GM12878 (cell line): Measurements from ENCODE around the gene HNRNPM. TPM values are rescaled to one million over a fixed set of nuclear protein-coding genes. Genes with fewer than 3 reads are reported as not detected.

Experiments used
- ATAC-seq: fragments of 200-7000 bp; cut with Tn5 transposase; 3 replicates; pipeline ENCODE4 v1.9.1; 2020; ENCODE audit warnings: mild to moderate bottlenecking, moderate library complexity
- BruUV-seq: library from RNA; stranded (reverse); fragments of 400-500 nt; replicated peaks from 2 replicates; lab custom pipeline; 2021; lab: Mats Ljungman, UMichigan
- CTCF ChIA-PET: fragments of 300-600 bp; sonication (Branson Sonifier 250); formaldehyde crosslinking; extraction: SDS; loops from one replicate; lab custom pipeline; 2021; ENCODE audit warnings: inconsistent platforms; lab: Yijun Ruan, JAX
- POLR2A ChIA-PET: fragments of 350-600 bp; formaldehyde crosslinking; extraction: SDS; loops from one replicate; lab custom pipeline; 2021; ENCODE audit warnings: inconsistent platforms; lab: Charles Lee
- RAD21 ChIA-PET: fragments of 300-600 bp; sonication (Branson Sonifier 250); formaldehyde crosslinking; loops from one replicate; lab custom pipeline; 2023; ENCODE audit warnings: antibody characterized with exemption; ENCODE audit not compliant: unreplicated experiment; lab: Charles Lee
- SMC1A ChIA-PET: fragments of 300-600 bp; sonication (Branson Sonifier 250); formaldehyde crosslinking; loops from one replicate; lab custom pipeline; 2023; ENCODE audit not compliant: unreplicated experiment, uncharacterized antibody; lab: Charles Lee
- DNase-seq: peaks from one replicate; pipeline ENCODE4 v3.0.0-alpha.2; 2011; ENCODE audit warnings: low read depth, low spot score
- FAIRE-seq: peaks from 3 replicates; lab custom pipeline; 2011; peaks lifted over from hg19 to GRCh38; lab: Jason Lieb, UNC
- H2AFZ ChIP-seq: 2 replicates; pipeline ENCODE4 v1.6.0; 2011; ENCODE audit warnings: low read depth, low read length, control low read depth; ENCODE audit not compliant: control insufficient read depth
- H3K27ac ChIP-seq: 2 replicates; pipeline ENCODE4 v1.5.1; 2011; ENCODE audit warnings: control low read depth; ENCODE audit not compliant: control insufficient read depth, insufficient read depth
- H3K27me3 ChIP-seq, 2 experiments: replicated peaks in 1 of 2; 2 replicates each; pipeline versions ENCODE4 v1.6.0 to v1.6.1; 2011; ENCODE audit warnings: low read length in 1 of 2; ENCODE audit not compliant: control insufficient read depth in 2 of 2, insufficient read depth in 2 of 2
- H3K36me3 ChIP-seq, 2 experiments: 2 replicates each; pipeline ENCODE4 v1.5.1; 2011; ENCODE audit warnings: low read length in 1 of 2; ENCODE audit not compliant: control insufficient read depth in 2 of 2, insufficient read depth in 2 of 2
- H3K4me1 ChIP-seq: 2 replicates; pipeline ENCODE4 v1.6.1; 2011; ENCODE audit warnings: mild to moderate bottlenecking, low read length, moderate library complexity, mixed read lengths; ENCODE audit not compliant: control insufficient read depth, insufficient read depth
- H3K4me2 ChIP-seq: 2 replicates; pipeline ENCODE4 v1.6.0; 2011; ENCODE audit warnings: control low read depth; ENCODE audit not compliant: control insufficient read depth, insufficient read depth
- H3K4me3 ChIP-seq: fragments of 200-600 bp; sonication (generic); 2 replicates; pipeline ENCODE4 v1.5.1; 2016
- H3K79me2 ChIP-seq: 2 replicates; pipeline ENCODE4 v1.6.0; 2011; ENCODE audit warnings: low read length; ENCODE audit not compliant: control insufficient read depth, insufficient read depth
- H3K9ac ChIP-seq: 2 replicates; pipeline ENCODE4 v1.8.0; 2011; ENCODE audit warnings: low read length, control low read depth, mixed read lengths; ENCODE audit not compliant: control insufficient read depth, insufficient read depth
- H3K9me3 ChIP-seq: replicated peaks from 3 replicates; pipeline ENCODE4 v1.5.1; 2011; ENCODE audit warnings: mild to moderate bottlenecking, low read length; ENCODE audit not compliant: control insufficient read depth, insufficient read depth
- H4K20me1 ChIP-seq: 2 replicates; pipeline ENCODE4 v1.6.0; 2011; ENCODE audit not compliant: control insufficient read depth, insufficient read depth
- BHLHE40 ChIP-seq, 2 experiments: fragments of 450-650 bp in 1 of 2; IDR thresholded peaks; 2 replicates each; pipeline ENCODE4 v1.6.1; 2011 to 2017; ENCODE audit warnings: low read depth in 2 of 2, borderline replicate concordance in 1 of 2, improper control_type of control experiment in 1 of 2, low read length in 1 of 2, mild to moderate bottlenecking in 1 of 2
- BMI1 ChIP-seq: fragments of 450-650 bp; IDR thresholded peaks from 2 replicates; pipeline ENCODE4 v1.6.1; 2016; ENCODE audit warnings: mild to moderate bottlenecking, moderate library complexity, borderline replicate concordance
- CTCF ChIP-seq, 3 experiments: IDR thresholded peaks in 2 of 3; conservative IDR thresholded peaks in 1 of 3; 2 replicates each; pipeline ENCODE4 v1.5.1; 2011; ENCODE audit warnings: low read depth in 3 of 3, low read length in 3 of 3, mild to moderate bottlenecking in 3 of 3, control low read depth in 2 of 3, moderate library complexity in 2 of 3, inconsistent platforms in 1 of 3, mixed read lengths in 1 of 3; ENCODE audit not compliant: control insufficient read depth in 2 of 3, insufficient read depth in 1 of 3; ENCODE audit errors: extremely low read depth in 1 of 3
- CUX1 ChIP-seq: IDR thresholded peaks from 2 replicates; pipeline ENCODE4 v1.6.1; 2012; ENCODE audit warnings: improper control_type of control experiment, low read depth, low read length; ENCODE audit not compliant: insufficient replicate concordance
- POLR2A ChIP-seq: IDR thresholded peaks from 2 replicates; pipeline ENCODE4 v1.6.1; 2011; ENCODE audit warnings: low read depth, mild to moderate bottlenecking, low read length
- ZZZ3 ChIP-seq: IDR thresholded peaks from 2 replicates; pipeline ENCODE4 v1.6.1; 2011; ENCODE audit warnings: low read depth; ENCODE audit not compliant: control insufficient read depth, insufficient read length
- WGBS: methylation state at CpG from one replicate; pipeline ENCODE4 v1.1.6; 2016; ENCODE audit warnings: low lambda C conversion rate; ENCODE audit not compliant: insufficient replicate concordance, insufficient coverage; ENCODE audit errors: missing lambda C conversion rate; 5-methylcytosine and 5-hydroxymethylcytosine counted together
- in situ Hi-C: fragments of 300-500 bp; cut with MboI; formaldehyde crosslinking; loops from 9 replicates; pipeline ENCODE4 v1.14.3; 2018; ENCODE audit warnings: mixed read lengths
- intact Hi-C: fragments of 100-400 bp; cut with micrococcal nuclease; formaldehyde crosslinking; loops from one replicate; pipeline ENCODE4 v1.14.2; 2022; ENCODE audit not compliant: unreplicated experiment
- polyA plus RNA-seq, 11 experiments: library from polyadenylated mRNA; depleted of rRNA in 4 of 11; unstranded in 6 of 11; stranded (reverse) in 5 of 11; fragments of >200 nt; fragmentation: Nextera tagmentation in 4 of 11; fragmentation: Illumina TruSeq in 1 of 11; extraction: Ambion mirVana in 4 of 11; extraction: Trizol in 1 of 11; gene quantifications; 1 replicate in 1 of 11; 2 replicates in 10 of 11; pipeline versions ENCODE4 v1.2.1 to v1.2.3, GENCODE V29; 2011 to 2016; ENCODE audit warnings: inconsistent platforms in 2 of 11, missing spikeins in 2 of 11, low read depth in 1 of 11
- total RNA-seq, 4 experiments: library from RNA; depleted of rRNA in 3 of 4; stranded (reverse); fragments of >200 nt in 3 of 4; fragmentation: Illumina TruSeq in 1 of 4; extraction: Trizol in 1 of 4; gene quantifications; 2 replicates each; pipeline versions ENCODE4 v1.2.1 to v1.2.3, GENCODE V29; 2013 to 2021

HNRNPM gene
- total and polyA plus RNA-seq, 10 of the 15 experiments (the other 5 are each of a cell fraction or from before 2014, with no cell fraction given): 14.3 to 415 (median 198) TPM

- no peaks in the 10 kb centered on the region for H3K9me3 ChIP-seq
- ChIA-PET POLR2A (no interaction called here), SMC1A (interaction anchor here (0.6 kb wide), 1 partner anchor 20 kb away, joined by 3 read pairs; no protein-coding TSS in a partner anchor), RAD21 (no interaction called here), CTCF (no interaction called here)
- no peak overlapping the region for H3K27ac ChIP-seq
- ATAC-seq (no peak), FAIRE-seq (no peak), DNase-seq (no peak)
- in situ Hi-C loops: no loop called here
- H3K79me2 ChIP-seq: peaks cover 30% of the 10 kb centered on the region
- intact Hi-C loops: no loop called here
- peaks cover 46 to 54% of the 10 kb centered on the region in 2 experiments for H3K36me3 ChIP-seq
- H3K27me3 ChIP-seq: no peaks in the 10 kb centered on the region
- no peak overlapping the region for H3K4me3 ChIP-seq
- no peaks in the 10 kb centered on the region for H3K4me1 ChIP-seq
- no peak for TF ChIP-seq CTCF (IDR thresholded peaks at IDR 0.05 in 2 of 3, conservative IDR thresholded peaks at IDR 0.05 in 1 of 3; ENCODE audit: control insufficient read depth in 2 of 3, extremely low read depth in 1 of 3, insufficient read depth in 1 of 3, low read depth in 3 of 3, low read length in 3 of 3)
- TF ChIP-seq BHLHE40 (IDR thresholded peaks at IDR 0.05; ENCODE audit: borderline replicate concordance in 1 of 2, low read depth in 2 of 2, low read length in 1 of 2): no peak
- TF ChIP-seq CUX1: no peak
- no peak for TF ChIP-seq BMI1
- TF ChIP-seq ZZZ3: no peak
- peak; percentile 52; the same call in 1 of the 2 replicates for TF ChIP-seq POLR2A
- H3K9ac ChIP-seq: no peak overlapping the region
- peaks cover 10% of the 10 kb centered on the region for H4K20me1 ChIP-seq
- no peak overlapping the region for H3K4me2 ChIP-seq
- 82% methylated on average over 11 of the region's 11 CpGs for WGBS
- H2AFZ ChIP-seq: no peak overlapping the region
- no TSS peak for BruUV-seq
These were observed 36.4 kb downstream of the HNRNPM start for GRCh38 chr19:8481201-8481600.
